T-helper 2 cell treated with Interferon-gamma antibody and Interleukin-4, amounts not matched to agents 5 μg/mL and 100 μg/mL, for 36 hours (primary cell): ENCODE results near the gene CCT8.
"Not testable (repeated sequence)": the region's sequence is repeated elsewhere in the genome, so short reads cannot be mapped to it uniquely, and the experiment has no call there.

ENCODE experiments used
- DNase-seq: peaks from one replicate; pipeline ENCODE4 v3.0.0; 2021; ENCODE audit warnings: low spot score
- H3K27ac Mint-ChIP-seq: one replicate; pipeline ENCODE4 v1.8.0; 2021; ENCODE audit warnings: mild to moderate bottlenecking, mixed read lengths
- H3K27me3 Mint-ChIP-seq: one replicate; pipeline ENCODE4 v1.8.0; 2021; ENCODE audit warnings: low read depth, mixed read lengths
- H3K36me3 Mint-ChIP-seq: one replicate; pipeline ENCODE4 v1.8.0; 2021; ENCODE audit warnings: low read depth, mixed read lengths
- H3K4me1 Mint-ChIP-seq: one replicate; pipeline ENCODE4 v1.8.0; 2021; ENCODE audit warnings: low read depth, mixed read lengths
- H3K4me3 Mint-ChIP-seq: one replicate; pipeline ENCODE4 v1.8.0; 2022; ENCODE audit warnings: mild to moderate bottlenecking, moderate library complexity, mixed read lengths
- H3K9me3 Mint-ChIP-seq: one replicate; pipeline ENCODE4 v1.8.0; 2021; ENCODE audit warnings: mixed read lengths

CCT8 gene

GRCh38 chr21:29022166-29022565, 51.3 kb downstream of the CCT8 start:
- no peak for DNase-seq
- Mint-ChIP-seq H3K4me3 (peak overlapping the region; percentile 3), H3K36me3 (peaks cover 14% of the 10 kb centered on the region), H3K9me3 (no peaks in the 10 kb centered on the region), H3K27me3 (no peaks in the 10 kb centered on the region), H3K27ac (peak overlapping the region; percentile 20), H3K4me1 (peaks cover 46% of the 10 kb centered on the region)

GRCh38 chr21:29018540-29018939, 54.9 kb downstream of the CCT8 start:
- peaks cover 6% of the 10 kb centered on the region for H3K36me3 Mint-ChIP-seq
- H3K4me3 Mint-ChIP-seq, result peak overlapping the region; percentile 85
- H3K4me1 Mint-ChIP-seq, result peaks cover 27% of the 10 kb centered on the region
- H3K27me3 Mint-ChIP-seq, result no peaks in the 10 kb centered on the region
- no peaks in the 10 kb centered on the region for H3K9me3 Mint-ChIP-seq
- DNase-seq, result no peak
- peak overlapping the region; percentile 95 for H3K27ac Mint-ChIP-seq

DNA sequence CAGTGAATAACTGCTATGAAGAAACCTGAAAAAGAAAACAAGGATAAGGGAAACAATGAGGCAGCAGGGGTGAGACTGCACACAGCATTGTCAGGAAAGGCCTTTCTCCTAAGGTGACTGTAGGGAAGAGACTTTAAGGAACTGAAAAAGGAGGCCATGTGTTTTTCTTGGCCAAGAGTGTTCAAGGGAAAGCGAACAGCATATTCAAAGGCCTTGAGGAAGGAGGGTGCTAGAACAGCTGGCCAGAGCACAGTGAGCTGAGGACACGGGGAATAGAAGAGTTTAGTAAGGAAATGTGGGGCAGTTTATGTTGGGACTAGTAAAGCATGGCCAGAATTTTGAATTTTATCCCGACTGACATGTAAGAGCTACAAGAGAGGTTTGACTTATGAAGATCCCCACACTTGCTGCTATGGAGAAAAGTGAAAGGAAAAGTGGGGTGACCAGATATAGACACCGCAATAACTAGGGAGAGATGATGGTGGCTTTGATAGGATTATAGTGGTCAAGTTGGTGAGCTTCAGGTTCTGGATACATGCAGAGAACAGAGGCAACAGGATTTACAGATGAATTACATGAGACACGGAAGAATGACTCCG, 55.7 kb downstream of the CCT8 start:
- H3K27ac Mint-ChIP-seq, result peak overlapping the region; percentile 87
- peaks cover 24% of the 10 kb centered on the region for H3K4me1 Mint-ChIP-seq
- H3K27me3 Mint-ChIP-seq, result no peaks in the 10 kb centered on the region
- H3K9me3 Mint-ChIP-seq, result no peaks in the 10 kb centered on the region
- peaks cover 6% of the 10 kb centered on the region for H3K36me3 Mint-ChIP-seq
- peak overlapping the region; percentile 85 for H3K4me3 Mint-ChIP-seq
- DNase-seq, result no peak

DNA sequence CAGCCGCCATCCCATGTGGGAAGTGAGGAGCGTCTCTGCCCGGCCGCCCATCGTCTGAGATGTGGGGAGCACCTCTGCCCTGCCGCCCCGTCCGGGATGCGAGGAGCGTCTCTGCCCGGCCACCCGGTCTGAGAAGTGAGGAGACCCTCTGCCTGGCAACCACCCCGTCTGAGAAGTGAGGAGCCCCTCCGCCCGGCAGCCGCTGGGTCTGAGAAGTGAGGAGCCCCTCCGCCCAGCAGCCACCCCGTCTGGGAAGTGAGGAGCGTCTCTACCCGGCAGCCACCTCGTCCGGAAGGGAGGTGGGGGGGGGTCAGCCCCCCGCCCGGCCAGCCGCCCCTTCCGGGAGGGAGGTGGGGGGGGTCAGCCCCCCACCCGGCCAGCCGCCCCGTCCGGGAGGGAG, 62.2 kb downstream of the CCT8 start:
- H3K27me3 Mint-ChIP-seq, H3K36me3 Mint-ChIP-seq, H3K9me3 Mint-ChIP-seq, H3K27ac Mint-ChIP-seq, H3K4me1 Mint-ChIP-seq, DNase-seq, H3K4me3 Mint-ChIP-seq: not testable (repeated sequence)

GRCh38 chr21:29008367-29008766, 65.1 kb downstream of the CCT8 start:
- H3K36me3 Mint-ChIP-seq, result peaks cover 2% of the 10 kb centered on the region
- no peaks in the 10 kb centered on the region for H3K27me3 Mint-ChIP-seq
- no peaks in the 10 kb centered on the region for H3K9me3 Mint-ChIP-seq
- H3K4me3 Mint-ChIP-seq, result no peak overlapping the region
- no peak for DNase-seq
- no peaks in the 10 kb centered on the region for H3K4me1 Mint-ChIP-seq
- no peak overlapping the region for H3K27ac Mint-ChIP-seq

DNA sequence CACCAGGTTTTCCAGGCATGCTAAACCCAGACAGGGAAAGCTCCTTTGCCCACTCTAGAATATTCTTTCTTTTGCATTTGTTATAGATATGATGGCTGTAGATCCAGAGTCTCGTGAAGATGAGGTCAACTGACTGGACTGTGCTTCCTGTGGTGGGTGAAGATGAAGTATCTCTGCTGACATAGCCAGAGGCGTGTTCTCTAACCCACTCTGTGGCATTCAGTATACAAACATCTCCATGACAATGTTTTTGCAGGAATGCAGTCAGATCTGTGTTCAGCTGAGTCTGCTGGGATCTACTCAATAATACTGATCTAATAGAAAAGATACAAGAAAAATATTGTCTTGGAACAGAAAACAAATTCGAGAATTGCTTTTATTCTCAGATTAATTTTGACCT, 65.6 kb downstream of the CCT8 start:
- Mint-ChIP-seq H3K27me3 (no peaks in the 10 kb centered on the region), H3K36me3 (peaks cover 2% of the 10 kb centered on the region), H3K27ac (no peak overlapping the region), H3K4me3 (no peak overlapping the region), H3K4me1 (no peaks in the 10 kb centered on the region), H3K9me3 (no peaks in the 10 kb centered on the region)
- DNase-seq, result no peak

DNA sequence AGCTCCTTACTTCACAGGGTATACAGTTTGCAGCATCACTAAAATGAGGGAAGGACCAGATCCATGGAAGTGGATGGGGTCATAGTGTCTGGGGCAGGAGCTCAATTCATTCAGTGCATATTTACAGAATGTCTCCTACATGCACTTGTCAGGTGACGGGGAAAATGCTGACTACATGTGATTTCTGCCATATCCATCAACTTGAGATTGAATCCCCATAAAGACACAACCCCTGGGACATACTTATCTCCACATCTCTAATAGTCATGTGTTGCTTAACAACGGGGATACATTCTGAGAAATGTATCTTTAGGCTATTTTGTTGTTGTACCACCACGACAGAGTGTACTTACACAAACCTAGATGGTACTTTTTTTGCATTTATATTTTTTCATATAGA, 66.3 kb downstream of the CCT8 start:
- no peak overlapping the region for H3K4me3 Mint-ChIP-seq
- no peak for DNase-seq
- no peaks in the 10 kb centered on the region for H3K4me1 Mint-ChIP-seq
- peaks cover 2% of the 10 kb centered on the region for H3K36me3 Mint-ChIP-seq
- no peak overlapping the region for H3K27ac Mint-ChIP-seq
- no peaks in the 10 kb centered on the region for H3K9me3 Mint-ChIP-seq
- H3K27me3 Mint-ChIP-seq, result no peaks in the 10 kb centered on the region
